Upper lobe of left lung (tissue), 4 donors: Measurements from ENCODE around the gene MYO1E.

Experiments used
- EP300 ChIP-seq, 4 donors: sonication (generic); formaldehyde crosslinking; IDR thresholded peaks; one replicate each; pipeline ENCODE4 v1.5.1; 2017; ENCODE audit warnings: antibody characterized with exemption in 4 of 4, control low read depth in 2 of 4
- POLR2A ChIP-seq, 4 donors: fragments of 450-650 bp; IDR thresholded peaks; one replicate each; pipeline ENCODE4 v1.5.1; 2016 to 2017; ENCODE audit warnings: antibody characterized with exemption in 4 of 4, mild to moderate bottlenecking in 2 of 4
- POLR2AphosphoS5 ChIP-seq, 2 donors: sonication (generic); formaldehyde crosslinking; IDR thresholded peaks; one replicate each; pipeline ENCODE4 v1.5.1; 2017; ENCODE audit warnings: antibody characterized with exemption in 2 of 2
- TF ChIP-seq, protein P1 (sequence below), 6 experiments: fragments of 450-650 bp in 4 of 6; fragments of 200-600 bp in 2 of 6; sonication (generic) in 2 of 6; IDR thresholded peaks; one replicate each; pipeline ENCODE4 v1.5.1; 2016 to 2019; ENCODE audit warnings: antibody characterized with exemption in 6 of 6

- TF ChIP-seq EP300 (IDR thresholded peaks at IDR 0.05) (no peak), POLR2A (IDR thresholded peaks at IDR 0.05) (no peak), POLR2AphosphoS5 (IDR thresholded peaks at IDR 0.05) (no peak)
- TF ChIP-seq, protein P1, sequence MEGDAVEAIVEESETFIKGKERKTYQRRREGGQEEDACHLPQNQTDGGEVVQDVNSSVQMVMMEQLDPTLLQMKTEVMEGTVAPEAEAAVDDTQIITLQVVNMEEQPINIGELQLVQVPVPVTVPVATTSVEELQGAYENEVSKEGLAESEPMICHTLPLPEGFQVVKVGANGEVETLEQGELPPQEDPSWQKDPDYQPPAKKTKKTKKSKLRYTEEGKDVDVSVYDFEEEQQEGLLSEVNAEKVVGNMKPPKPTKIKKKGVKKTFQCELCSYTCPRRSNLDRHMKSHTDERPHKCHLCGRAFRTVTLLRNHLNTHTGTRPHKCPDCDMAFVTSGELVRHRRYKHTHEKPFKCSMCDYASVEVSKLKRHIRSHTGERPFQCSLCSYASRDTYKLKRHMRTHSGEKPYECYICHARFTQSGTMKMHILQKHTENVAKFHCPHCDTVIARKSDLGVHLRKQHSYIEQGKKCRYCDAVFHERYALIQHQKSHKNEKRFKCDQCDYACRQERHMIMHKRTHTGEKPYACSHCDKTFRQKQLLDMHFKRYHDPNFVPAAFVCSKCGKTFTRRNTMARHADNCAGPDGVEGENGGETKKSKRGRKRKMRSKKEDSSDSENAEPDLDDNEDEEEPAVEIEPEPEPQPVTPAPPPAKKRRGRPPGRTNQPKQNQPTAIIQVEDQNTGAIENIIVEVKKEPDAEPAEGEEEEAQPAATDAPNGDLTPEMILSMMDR (IDR thresholded peaks at IDR 0.05), result no peak
Observed at GRCh38 chr15:59255680-59256336, 116.9 kb downstream of the MYO1E start.
